ENCODE measurements around the gene DDTL. TPM values are rescaled to one million over a fixed set of nuclear protein-coding genes. Genes with fewer than 3 reads are reported as not detected.
"Not testable (repeated sequence)": the region's sequence is repeated elsewhere in the genome, so short reads cannot be mapped to it uniquely, and the experiment has no call there.

Gene DDTL
- total and polyA plus RNA-seq, 2 of the 4 experiments (the other 2 are of a cell fraction) = 0.36 to 1.5 TPM

GRCh38 chr22:23920267-23920611 is 46.4 kb upstream of the DDTL start:
- CTCF ChIA-PET; in situ Hi-C loops (cut with MboI; ENCODE audit: low sequenced_read_pairs); dilution Hi-C loops (cut with HindIII; ENCODE audit: low sequenced_read_pairs, unreplicated experiment); BruUV-seq (replicated peaks); H3K36me3 ChIP-seq (ENCODE audit: control insufficient read depth, insufficient read depth, low read length); H3K27me3 ChIP-seq (ENCODE audit: control insufficient read depth, insufficient read depth, low read length); POLR2A ChIA-PET (ENCODE audit: unreplicated experiment); H3K9me1 ChIP-seq (ENCODE audit: insufficient read depth, low read length); ATAC-seq (ENCODE audit: low read depth); DNase-seq; H4K20me1 ChIP-seq (ENCODE audit: insufficient read depth, low read length); H3K4me1 ChIP-seq (ENCODE audit: control insufficient read depth, insufficient read depth, low read length); H3K4me3 ChIP-seq (ENCODE audit: insufficient read depth, low read depth, low read length); H3K4me2 ChIP-seq (ENCODE audit: low read depth, low read length); H3K79me1 ChIP-seq (ENCODE audit: low read depth in 1 of 2, low read length in 2 of 2); intact Hi-C loops (cut with micrococcal nuclease); H3K9me3 ChIP-seq (ENCODE audit: control insufficient read depth, insufficient read depth, low read length): not testable (repeated sequence)
- Histone ChIP-seq H2BK15ac (ENCODE audit: low read depth, low read length) (peak overlapping the region; percentile 89), H3K9ac (ENCODE audit: low read depth, low read length) (peak overlapping the region; percentile 57), H2BK20ac (ENCODE audit: low read depth, low read length) (peak overlapping the region; percentile 94), H4K5ac (ENCODE audit: low read depth, low read length) (peak overlapping the region; percentile 95), H3K18ac (ENCODE audit: low read depth, low read length) (peak overlapping the region; percentile 95), H4K8ac (ENCODE audit: low read depth in 2 of 2, low read length in 2 of 2) (peak overlapping the region; percentile 36 to 91), H4K91ac (ENCODE audit: insufficient read depth, low read depth, low read length) (peak overlapping the region; percentile 89), H2AK5ac (ENCODE audit: low read depth, low read length) (peak overlapping the region; percentile 89), H3K56ac (ENCODE audit: extremely low read depth, insufficient read depth, low read length) (peak overlapping the region; percentile 45; the same call in 1 of the 2 replicates), H2AFZ (replicated peaks; ENCODE audit: low read length, poor library complexity) (peak overlapping the region; percentile 18), H3K23ac (ENCODE audit: low read depth, low read length) (peak overlapping the region; percentile 68; the same call in 1 of the 2 replicates), H3K4ac (ENCODE audit: low read depth, low read length) (peak overlapping the region; percentile 95), H3K27ac (ENCODE audit: insufficient read depth, low read length) (peak overlapping the region; percentile 98), H2AK9ac (replicated peaks; ENCODE audit: low read depth, low read length, poor library complexity) (peak overlapping the region; percentile 7), H3K14ac (replicated peaks; ENCODE audit: low read depth, low read length) (peak overlapping the region; percentile 90), H2BK120ac (ENCODE audit: low read depth, low read length) (peak overlapping the region; percentile 98), H2BK5ac (ENCODE audit: low read depth, low read length, poor library complexity, severe bottlenecking) (peak overlapping the region; percentile 98)
- 0 out of 2 replicates have a peak, but pooled peaks have one; percentile 43 for TF ChIP-seq NFE2L2 (IDR thresholded peaks at IDR 0.05; ENCODE audit: low read depth, low read length)
- no CpG with 5 or more reads among the region's 1 CpG for WGBS, 2 experiments (ENCODE audit: extremely low coverage in 2 of 2, insufficient read length in 1 of 2)

Data from IMR-90 (cell line).